Activated naive CD8-positive, alpha-beta T cell treated with anti-CD3 and anti-CD28 coated beads for 36 hours (primary cell): ENCODE measurements around the gene ACHE. TPM values are rescaled to one million over a fixed set of nuclear protein-coding genes. Genes with fewer than 3 reads are reported as not detected.

Experiments
- DNase-seq: peaks from one replicate; pipeline ENCODE4 v3.0.0; 2021
- H3K27ac Mint-ChIP-seq: one replicate; pipeline ENCODE4 v1.8.0; 2022; ENCODE audit warnings: mild to moderate bottlenecking, moderate library complexity, mixed read lengths
- H3K27me3 Mint-ChIP-seq: one replicate; pipeline ENCODE4 v1.8.0; 2022; ENCODE audit warnings: mild to moderate bottlenecking, mixed read lengths
- H3K36me3 Mint-ChIP-seq: one replicate; pipeline ENCODE4 v1.8.0; 2021; ENCODE audit warnings: mild to moderate bottlenecking, mixed read lengths
- H3K4me1 Mint-ChIP-seq: one replicate; pipeline ENCODE4 v1.8.0; 2021; ENCODE audit warnings: mixed read lengths
- H3K4me3 Mint-ChIP-seq: one replicate; pipeline ENCODE4 v1.8.0; 2022; ENCODE audit warnings: mild to moderate bottlenecking, moderate library complexity, mixed read lengths
- H3K9me3 Mint-ChIP-seq: one replicate; pipeline ENCODE4 v1.8.0; 2022; ENCODE audit warnings: mixed read lengths
- total RNA-seq, 2 experiments: library from RNA; stranded (reverse); gene quantifications; one replicate each; pipeline ENCODE4 v1.2.3, GENCODE V29; 2021

Gene ACHE
- total RNA-seq, 2 experiments from 2014 or later, result 0.14 TPM; not detected in 1

GRCh38 chr7:100891568-100892247, 4.0 kb downstream of the ACHE start:
- peaks cover 32% of the 10 kb centered on the region for H3K4me1 Mint-ChIP-seq

GRCh38 chr7:100890653-100891567, 4.8 kb downstream of the ACHE start:
- Mint-ChIP-seq H3K9me3 (no peaks in the 10 kb centered on the region), H3K36me3 (peaks cover 21% of the 10 kb centered on the region), H3K4me3 (peak overlapping the region; percentile 76), H3K27ac (peak overlapping the region; percentile 74), H3K27me3 (peaks cover 37% of the 10 kb centered on the region), H3K4me1 (peaks cover 33% of the 10 kb centered on the region)
- DNase-seq, result no peak

More at GRCh38 chr7:100891568-100892247, 4.0 kb downstream of the ACHE start:
- Mint-ChIP-seq H3K36me3 (peaks cover 21% of the 10 kb centered on the region), H3K27me3 (peaks cover 44% of the 10 kb centered on the region), H3K4me3 (peak overlapping the region; percentile 62), H3K9me3 (no peaks in the 10 kb centered on the region), H3K27ac (no peak overlapping the region)
- DNase-seq, result no peak

- no peaks in the 10 kb centered on the region for H3K9me3 Mint-ChIP-seq
- peak within 1 kb of the TSS; percentile 87 for H3K4me3 Mint-ChIP-seq
- no peak for DNase-seq
- peaks cover 33% of the 10 kb centered on the region for H3K27me3 Mint-ChIP-seq
- peak within 1 kb of the TSS; percentile 91 for H3K27ac Mint-ChIP-seq
- H3K36me3 Mint-ChIP-seq, result peaks cover 32% of the 10 kb centered on the region
- H3K4me1 Mint-ChIP-seq, result peaks cover 44% of the 10 kb centered on the region
Observed at GRCh38 chr7:100888988-100889750, 6.5 kb downstream of the ACHE start, which contains the start of gene UFSP1. Gene UFSP1 (minus strand): TSS chr7:100889715. CDS start chr7:100889271, 444 bp downstream.

GRCh38 chr7:100888291-100888987, 7.2 kb downstream of the ACHE start:
- Mint-ChIP-seq H3K36me3 (peaks cover 38% of the 10 kb centered on the region), H3K9me3 (no peaks in the 10 kb centered on the region), H3K27me3 (peaks cover 28% of the 10 kb centered on the region), H3K4me3 (peak overlapping the region; percentile 87), H3K27ac (peak overlapping the region; percentile 91), H3K4me1 (peaks cover 51% of the 10 kb centered on the region)
- DNase-seq, result no peak

GRCh38 chr7:100887516-100888290, 8.0 kb downstream of the ACHE start:
- Mint-ChIP-seq H3K4me3 (peak overlapping the region; percentile 87), H3K27ac (peak overlapping the region; percentile 91), H3K4me1 (peaks cover 56% of the 10 kb centered on the region), H3K36me3 (peaks cover 43% of the 10 kb centered on the region), H3K9me3 (no peaks in the 10 kb centered on the region), H3K27me3 (peaks cover 24% of the 10 kb centered on the region)
- peak; percentile 61 for DNase-seq

- H3K36me3 Mint-ChIP-seq, result peaks cover 43% of the 10 kb centered on the region
- DNase-seq, result no peak
Observed at GRCh38 chr7:100886936-100887515, 8.7 kb downstream of the ACHE start.

GRCh38 chr7:100886142-100886935, 9.3 kb downstream of the ACHE start:
- H3K4me1 Mint-ChIP-seq, result peaks cover 55% of the 10 kb centered on the region
- H3K27ac Mint-ChIP-seq, result peak overlapping the region; percentile 91
- H3K36me3 Mint-ChIP-seq, result peaks cover 46% of the 10 kb centered on the region
- DNase-seq, result no peak
- H3K27me3 Mint-ChIP-seq, result peaks cover 12% of the 10 kb centered on the region
- H3K9me3 Mint-ChIP-seq, result no peaks in the 10 kb centered on the region
- peak overlapping the region; percentile 50 for H3K4me3 Mint-ChIP-seq

More at GRCh38 chr7:100886936-100887515, 8.7 kb downstream of the ACHE start:
- H3K4me1 Mint-ChIP-seq, result peaks cover 56% of the 10 kb centered on the region
- peaks cover 19% of the 10 kb centered on the region for H3K27me3 Mint-ChIP-seq
- peak overlapping the region; percentile 87 for H3K4me3 Mint-ChIP-seq
- H3K27ac Mint-ChIP-seq, result peak overlapping the region; percentile 91
- H3K9me3 Mint-ChIP-seq, result no peaks in the 10 kb centered on the region

- Mint-ChIP-seq H3K4me3 (no peak overlapping the region), H3K9me3 (no peaks in the 10 kb centered on the region), H3K36me3 (peaks cover 52% of the 10 kb centered on the region), H3K27ac (peak overlapping the region; percentile 62), H3K4me1 (peaks cover 52% of the 10 kb centered on the region), H3K27me3 (peaks cover 6% of the 10 kb centered on the region)
- DNase-seq, result no peak
Observed at GRCh38 chr7:100885440-100886141, 10.1 kb downstream of the ACHE start.

- DNase-seq, result no peak
Observed at GRCh38 chr7:100884736-100885439, 10.8 kb downstream of the ACHE start.

GRCh38 chr7:100882785-100883526, 12.7 kb downstream of the ACHE start:
- Mint-ChIP-seq H3K4me1 (peaks cover 58% of the 10 kb centered on the region), H3K4me3 (no peak overlapping the region), H3K27ac (peak overlapping the region; percentile 46), H3K36me3 (peaks cover 65% of the 10 kb centered on the region), H3K9me3 (no peaks in the 10 kb centered on the region), H3K27me3 (no peaks in the 10 kb centered on the region)
- no peak for DNase-seq

More at GRCh38 chr7:100884736-100885439, 10.8 kb downstream of the ACHE start:
- H3K36me3 Mint-ChIP-seq, result peaks cover 57% of the 10 kb centered on the region
- H3K27me3 Mint-ChIP-seq, result no peaks in the 10 kb centered on the region
- H3K27ac Mint-ChIP-seq, result peak overlapping the region; percentile 62
- no peaks in the 10 kb centered on the region for H3K9me3 Mint-ChIP-seq
- peaks cover 50% of the 10 kb centered on the region for H3K4me1 Mint-ChIP-seq
- peak overlapping the region; percentile 39 for H3K4me3 Mint-ChIP-seq

GRCh38 chr7:100882201-100882600, 13.5 kb downstream of the ACHE start:
- Mint-ChIP-seq H3K36me3 (peaks cover 62% of the 10 kb centered on the region), H3K27ac (no peak overlapping the region), H3K4me3 (no peak overlapping the region), H3K4me1 (peaks cover 56% of the 10 kb centered on the region), H3K27me3 (no peaks in the 10 kb centered on the region), H3K9me3 (no peaks in the 10 kb centered on the region)
- no peak for DNase-seq
